IPS DF 4.7 (cell line): ENCODE data around the gene CYP2F1.
A peak's percentile ranks its signal among the peaks of the same experiment; 100 is the strongest.
"Not testable (repeated sequence)": the region's sequence is repeated elsewhere in the genome, so short reads cannot be mapped to it uniquely, and the experiment has no call there.

ENCODE experiments used
- DNase-seq: peaks from one replicate; pipeline ENCODE4 v3.0.0-alpha.2; 2013; ENCODE audit warnings: low spot score; ENCODE audit errors: extremely low read depth

The CYP2F1 gene

GRCh38 chr19:41114132-41114531, at the start of gene CYP2F1:
Gene CYP2F1 (plus strand): TSS chr19:41114432. CDS start chr19:41116189, 1,757 bp downstream.
- DNase-seq: no peak

GRCh38 chr19:41064974-41065569, 49.2 kb upstream of the CYP2F1 start:
- peak; percentile 30 for DNase-seq

- DNase-seq: no peak
Observed at GRCh38 chr19:41076286-41076685, 37.9 kb upstream of the CYP2F1 start.

GRCh38 chr19:41083516-41083915, 30.7 kb upstream of the CYP2F1 start:
- DNase-seq: no peak

GRCh38 chr19:41085748-41086415, 28.4 kb upstream of the CYP2F1 start:
- DNase-seq: no peak

GRCh38 chr19:41088151-41088550, 26.1 kb upstream of the CYP2F1 start, which contains the start of gene CYP2A13:
Gene CYP2A13 (plus strand): TSS chr19:41088451. CDS start chr19:41088472, 21 bp downstream.
- no peak for DNase-seq

GRCh38 chr19:41089959-41090358, 24.3 kb upstream of the CYP2F1 start:
- no peak for DNase-seq

- DNase-seq: no peak
Observed at GRCh38 chr19:41095703-41096102, 18.5 kb upstream of the CYP2F1 start.

- no peak for DNase-seq
Observed at GRCh38 chr19:41096353-41096752, 17.9 kb upstream of the CYP2F1 start.

GRCh38 chr19:41097302-41097701, 16.9 kb upstream of the CYP2F1 start:
- no peak for DNase-seq

- DNase-seq: no peak
Observed at GRCh38 chr19:41098762-41099161, 15.5 kb upstream of the CYP2F1 start.

- DNase-seq: not testable (repeated sequence)
Observed at GRCh38 chr19:41102210-41102609, 12.0 kb upstream of the CYP2F1 start.

- no peak for DNase-seq
Observed at GRCh38 chr19:41106177-41106576, 8.1 kb upstream of the CYP2F1 start.

- no peak for DNase-seq
Observed at GRCh38 chr19:41111296-41111695, 2.9 kb upstream of the CYP2F1 start.

GRCh38 chr19:41111750-41112295, 2.4 kb upstream of the CYP2F1 start:
- no peak for DNase-seq

- DNase-seq: no peak
Observed at GRCh38 chr19:41112728-41113290, 1.4 kb upstream of the CYP2F1 start.

GRCh38 chr19:41116261-41116660, 2.0 kb downstream of the CYP2F1 start:
- DNase-seq: no peak

- not testable (repeated sequence) for DNase-seq
Observed at GRCh38 chr19:41120929-41121911, 7.0 kb downstream of the CYP2F1 start.

- not testable (repeated sequence) for DNase-seq
Observed at GRCh38 chr19:41122846-41123245, 8.6 kb downstream of the CYP2F1 start.

- no peak for DNase-seq
Observed at GRCh38 chr19:41123716-41124294, 9.6 kb downstream of the CYP2F1 start.

GRCh38 chr19:41126765-41127203, 12.6 kb downstream of the CYP2F1 start:
- peak; percentile 28 for DNase-seq
